ENCODE measurements around the gene RALGDS. TPM values are rescaled to one million over a fixed set of nuclear protein-coding genes. Genes with fewer than 3 reads are reported as not detected.
A peak's percentile ranks its signal among the peaks of the same experiment; 100 is the strongest.
"Not testable (repeated sequence)": the region's sequence is repeated elsewhere in the genome, so short reads cannot be mapped to it uniquely, and the experiment has no call there.

Gene RALGDS
- total and polyA plus RNA-seq, 8 donors = 43.5 to 58.9 (median 50.4) TPM

DNA sequence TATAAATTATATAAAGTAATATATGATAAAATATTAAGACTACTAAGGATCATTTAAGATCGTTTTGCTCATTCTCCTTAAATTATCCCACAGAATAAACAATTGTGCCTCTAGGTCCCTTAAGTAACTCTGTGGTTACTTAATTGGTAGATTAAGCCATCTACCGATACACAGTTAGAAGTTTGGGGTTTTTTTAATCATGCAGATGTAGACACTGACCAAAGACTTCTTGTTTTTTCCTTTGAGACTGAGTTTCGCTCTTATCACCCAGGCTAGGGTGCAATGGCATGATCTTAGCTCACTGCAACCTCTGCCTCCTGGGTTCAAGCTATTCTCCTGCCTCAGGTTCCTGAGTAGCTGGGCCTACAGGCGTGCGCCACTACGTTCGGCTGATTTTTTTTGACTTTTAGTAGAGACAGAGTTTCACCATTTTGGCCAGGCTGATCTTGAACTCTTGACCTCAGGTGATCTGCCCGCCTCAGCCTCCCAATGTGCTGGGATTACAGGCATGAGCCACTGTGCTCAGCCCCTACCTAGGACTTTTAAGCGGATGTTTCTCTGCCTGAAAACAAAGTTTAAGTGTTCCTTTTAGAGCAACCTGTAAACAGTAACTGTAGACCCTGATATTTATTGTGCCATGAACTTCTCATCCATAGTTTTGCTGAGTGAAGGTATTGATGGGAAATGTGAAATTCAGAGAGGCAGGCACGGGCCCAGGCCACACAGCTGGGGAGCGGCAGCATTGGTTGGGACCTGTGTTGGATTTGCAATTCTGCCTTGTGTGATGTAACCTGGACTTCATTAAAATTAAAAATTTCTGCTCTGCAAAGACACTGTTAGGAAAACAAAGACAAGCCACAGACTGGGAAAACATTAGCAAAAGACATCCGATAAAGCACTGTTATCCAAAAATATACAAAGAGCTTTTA is 47.7 kb downstream of the RALGDS start:
- no peak for ATAC-seq
- H3K27ac ChIP-seq = no peak overlapping the region
- intact Hi-C loops (cut with DNase I) = no loop called here
- no peaks in the 10 kb centered on the region for H3K4me1 ChIP-seq
- no peaks in the 10 kb centered on the region for H3K9me3 ChIP-seq
- DNase-seq = peak in 1 of 4 donors; percentile 57
- no peak overlapping the region for H3K4me3 ChIP-seq
- TF ChIP-seq, protein P1, sequence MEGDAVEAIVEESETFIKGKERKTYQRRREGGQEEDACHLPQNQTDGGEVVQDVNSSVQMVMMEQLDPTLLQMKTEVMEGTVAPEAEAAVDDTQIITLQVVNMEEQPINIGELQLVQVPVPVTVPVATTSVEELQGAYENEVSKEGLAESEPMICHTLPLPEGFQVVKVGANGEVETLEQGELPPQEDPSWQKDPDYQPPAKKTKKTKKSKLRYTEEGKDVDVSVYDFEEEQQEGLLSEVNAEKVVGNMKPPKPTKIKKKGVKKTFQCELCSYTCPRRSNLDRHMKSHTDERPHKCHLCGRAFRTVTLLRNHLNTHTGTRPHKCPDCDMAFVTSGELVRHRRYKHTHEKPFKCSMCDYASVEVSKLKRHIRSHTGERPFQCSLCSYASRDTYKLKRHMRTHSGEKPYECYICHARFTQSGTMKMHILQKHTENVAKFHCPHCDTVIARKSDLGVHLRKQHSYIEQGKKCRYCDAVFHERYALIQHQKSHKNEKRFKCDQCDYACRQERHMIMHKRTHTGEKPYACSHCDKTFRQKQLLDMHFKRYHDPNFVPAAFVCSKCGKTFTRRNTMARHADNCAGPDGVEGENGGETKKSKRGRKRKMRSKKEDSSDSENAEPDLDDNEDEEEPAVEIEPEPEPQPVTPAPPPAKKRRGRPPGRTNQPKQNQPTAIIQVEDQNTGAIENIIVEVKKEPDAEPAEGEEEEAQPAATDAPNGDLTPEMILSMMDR (IDR thresholded peaks at IDR 0.05) = no peak
- no peaks in the 10 kb centered on the region for H3K27me3 ChIP-seq
- H3K36me3 ChIP-seq = no peaks in the 10 kb centered on the region

DNA sequence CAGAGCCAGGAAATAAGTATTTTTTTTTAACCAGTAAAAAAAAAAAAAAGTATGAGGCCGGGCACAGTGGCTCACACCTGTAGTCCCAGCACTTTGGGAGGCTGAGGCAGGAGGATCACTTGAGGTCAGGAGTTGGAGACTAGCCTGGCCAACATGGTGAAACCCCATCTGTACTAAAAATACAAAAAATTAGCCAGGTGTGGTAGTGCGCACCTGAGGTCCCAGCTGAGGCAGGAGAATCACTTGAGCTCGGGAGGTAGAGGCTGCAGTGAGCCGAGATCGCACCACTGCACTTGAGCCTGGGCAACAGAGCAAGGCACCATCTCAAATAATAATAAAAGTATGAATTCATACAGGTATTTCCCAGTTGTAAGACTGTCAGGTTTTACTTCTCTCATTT is 48.8 kb downstream of the RALGDS start:
- peak in 1 of 4 donors; percentile 34 for DNase-seq
- H3K27ac ChIP-seq; ATAC-seq; H3K4me1 ChIP-seq; intact Hi-C loops (cut with DNase I); H3K36me3 ChIP-seq; H3K27me3 ChIP-seq; H3K4me3 ChIP-seq; H3K9me3 ChIP-seq: not testable (repeated sequence)

DNA sequence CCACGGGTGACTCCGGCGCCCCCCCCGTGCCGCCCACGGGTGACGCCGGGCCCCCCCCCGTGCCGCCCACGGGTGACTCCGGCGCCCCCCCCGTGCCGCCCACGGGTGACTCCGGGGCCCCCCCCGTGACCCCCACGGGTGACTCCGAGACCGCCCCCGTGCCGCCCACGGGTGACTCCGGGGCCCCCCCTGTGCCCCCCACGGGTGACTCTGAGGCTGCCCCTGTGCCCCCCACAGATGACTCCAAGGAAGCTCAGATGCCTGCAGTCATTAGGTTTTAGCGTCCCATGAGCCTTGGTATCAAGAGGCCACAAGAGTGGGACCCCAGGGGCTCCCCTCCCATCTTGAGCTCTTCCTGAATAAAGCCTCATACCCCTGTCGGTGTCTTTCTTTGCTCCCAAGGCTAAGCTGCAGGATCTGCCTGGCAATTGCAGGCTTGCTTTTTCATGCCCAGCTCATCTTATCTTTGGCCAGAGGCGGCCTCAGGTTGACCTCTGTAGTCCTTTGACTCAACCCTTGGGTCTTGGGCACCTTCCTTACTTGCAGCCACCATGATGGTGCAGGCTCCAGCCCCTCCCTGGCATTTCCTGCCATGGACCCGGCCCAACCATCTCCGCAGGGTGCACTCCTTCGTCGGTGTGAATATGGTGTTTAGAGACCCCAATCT is 49.4 kb downstream of the RALGDS start:
- no peak for ATAC-seq

DNA sequence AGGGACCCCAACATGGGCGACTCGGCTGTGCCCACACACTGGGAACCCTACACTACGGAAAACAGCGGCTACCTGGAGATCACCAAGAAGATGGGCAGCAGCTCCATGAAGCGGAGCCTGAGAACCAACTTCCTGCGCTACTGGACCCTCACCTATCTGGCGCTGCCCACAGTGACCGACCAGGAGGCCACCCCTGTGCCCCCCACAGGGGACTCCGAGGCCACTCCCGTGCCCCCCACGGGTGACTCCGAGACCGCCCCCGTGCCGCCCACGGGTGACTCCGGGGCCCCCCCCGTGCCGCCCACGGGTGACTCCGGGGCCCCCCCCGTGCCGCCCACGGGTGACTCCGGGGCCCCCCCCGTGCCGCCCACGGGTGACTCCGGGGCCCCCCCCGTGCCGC is 50.1 kb downstream of the RALGDS start:
- DNase-seq = peak in 1 of 4 donors; percentile 39
- ATAC-seq; intact Hi-C loops (cut with DNase I): not testable (repeated sequence)

More for the DNA sequence above, 49.4 kb downstream of the RALGDS start:
- H3K4me3 ChIP-seq = no peak overlapping the region
- no peak overlapping the region for H3K27ac ChIP-seq
- TF ChIP-seq, protein P1 (IDR thresholded peaks at IDR 0.05) = no peak
- H3K36me3 ChIP-seq = no peaks in the 10 kb centered on the region
- no peaks in the 10 kb centered on the region for H3K27me3 ChIP-seq
- intact Hi-C loops (cut with DNase I) = no loop called here
- H3K4me1 ChIP-seq = no peaks in the 10 kb centered on the region
- DNase-seq = peak in 1 of 4 donors; percentile 52
- no peaks in the 10 kb centered on the region for H3K9me3 ChIP-seq

DNA sequence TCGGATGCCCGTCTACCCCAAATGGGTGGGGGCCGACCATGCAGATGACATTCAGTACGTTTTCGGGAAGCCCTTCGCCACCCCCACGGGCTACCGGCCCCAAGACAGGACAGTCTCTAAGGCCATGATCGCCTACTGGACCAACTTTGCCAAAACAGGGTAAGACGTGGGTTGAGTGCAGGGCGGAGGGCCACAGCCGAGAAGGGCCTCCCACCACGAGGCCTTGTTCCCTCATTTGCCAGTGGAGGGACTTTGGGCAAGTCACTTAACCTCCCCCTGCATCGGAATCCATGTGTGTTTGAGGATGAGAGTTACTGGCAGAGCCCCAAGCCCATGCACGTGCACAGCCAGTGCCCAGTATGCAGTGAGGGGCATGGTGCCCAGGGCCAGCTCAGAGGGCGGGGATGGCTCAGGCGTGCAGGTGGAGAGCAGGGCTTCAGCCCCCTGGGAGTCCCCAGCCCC is 50.5 kb downstream of the RALGDS start:
- H3K4me1 ChIP-seq; H3K27ac ChIP-seq; ATAC-seq; H3K4me3 ChIP-seq; intact Hi-C loops (cut with DNase I); H3K36me3 ChIP-seq; H3K9me3 ChIP-seq; H3K27me3 ChIP-seq: not testable (repeated sequence)
- DNase-seq = peak in 1 of 4 donors; percentile 71

More for the DNA sequence above, 50.1 kb downstream of the RALGDS start:
- not testable (repeated sequence) for H3K4me1 ChIP-seq, H3K4me3 ChIP-seq, H3K27ac ChIP-seq, H3K9me3 ChIP-seq, H3K36me3 ChIP-seq, H3K27me3 ChIP-seq

DNA sequence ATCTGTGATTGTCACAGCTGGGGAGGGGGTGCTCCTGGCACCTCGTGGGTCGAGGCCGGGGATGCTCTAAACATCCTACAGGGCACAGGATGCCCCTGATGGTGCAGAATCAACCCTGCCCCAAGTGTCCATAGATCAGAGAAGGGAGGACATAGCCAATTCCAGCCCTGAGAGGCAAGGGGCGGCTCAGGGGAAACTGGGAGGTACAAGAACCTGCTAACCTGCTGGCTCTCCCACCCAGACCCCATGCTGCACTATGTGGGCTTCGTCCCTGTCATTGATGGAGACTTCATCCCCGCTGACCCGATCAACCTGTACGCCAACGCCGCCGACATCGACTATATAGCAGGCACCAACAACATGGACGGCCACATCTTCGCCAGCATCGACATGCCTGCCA is 52.6 kb downstream of the RALGDS start:
- H3K36me3 ChIP-seq; H3K4me3 ChIP-seq; ATAC-seq; H3K27me3 ChIP-seq; H3K4me1 ChIP-seq; H3K9me3 ChIP-seq; H3K27ac ChIP-seq; intact Hi-C loops (cut with DNase I): not testable (repeated sequence)
- DNase-seq = peak in 1 of 4 donors; percentile 6

DNA sequence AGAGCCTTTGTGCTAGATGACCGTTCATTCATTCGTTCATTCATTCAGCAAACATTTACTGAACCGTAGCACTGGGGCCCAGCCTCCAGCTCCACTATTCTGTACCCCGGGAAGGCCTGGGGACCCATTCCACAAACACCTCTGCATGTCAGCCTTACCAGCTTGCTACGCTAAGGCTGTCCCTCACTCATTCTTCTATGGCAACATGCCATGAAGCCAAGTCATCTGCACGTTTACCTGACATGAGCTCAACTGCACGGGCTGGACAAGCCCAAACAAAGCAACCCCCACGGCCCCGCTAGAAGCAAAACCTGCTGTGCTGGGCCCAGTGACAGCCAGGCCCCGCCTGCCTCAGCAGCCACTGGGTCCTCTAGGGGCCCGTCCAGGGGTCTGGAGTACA is 53.2 kb downstream of the RALGDS start:
- TF ChIP-seq, protein P1 (IDR thresholded peaks at IDR 0.05) = no peak
- ATAC-seq (no peak), DNase-seq (peak in 1 of 4 donors; percentile 22)
- Histone ChIP-seq H3K27me3 (no peaks in the 10 kb centered on the region), H3K27ac (no peak overlapping the region), H3K4me3 (no peak overlapping the region), H3K9me3 (no peaks in the 10 kb centered on the region), H3K36me3 (no peaks in the 10 kb centered on the region), H3K4me1 (no peaks in the 10 kb centered on the region)
- intact Hi-C loops (cut with DNase I) = no loop called here
